ENCODE measurements around the gene GRIA3.
"Not testable (repeated sequence)": the region's sequence is repeated elsewhere in the genome, so short reads cannot be mapped to it uniquely, and the experiment has no call there.

The GRIA3 gene

DNA sequence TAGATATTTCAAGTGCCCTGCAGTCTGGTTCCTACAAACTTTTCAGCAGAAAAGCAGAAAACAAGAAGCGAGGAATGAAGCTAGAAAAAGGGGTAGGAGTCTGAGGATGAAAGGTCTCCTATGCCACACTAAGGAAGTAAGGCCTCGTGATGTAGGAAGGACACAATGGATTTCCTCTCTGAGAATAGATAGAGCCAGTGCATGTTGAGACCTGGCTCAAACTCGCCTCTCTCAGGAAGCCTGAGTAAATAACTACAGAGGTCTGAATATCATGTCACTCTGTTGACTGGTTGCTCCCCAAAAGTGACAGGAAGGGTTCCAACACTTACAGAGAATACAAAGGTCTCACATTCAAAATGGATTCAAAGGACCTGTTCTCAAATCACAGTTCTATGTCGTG, 93.3 kb downstream of the GRIA3 start:
- no peak for DNase-seq

DNA sequence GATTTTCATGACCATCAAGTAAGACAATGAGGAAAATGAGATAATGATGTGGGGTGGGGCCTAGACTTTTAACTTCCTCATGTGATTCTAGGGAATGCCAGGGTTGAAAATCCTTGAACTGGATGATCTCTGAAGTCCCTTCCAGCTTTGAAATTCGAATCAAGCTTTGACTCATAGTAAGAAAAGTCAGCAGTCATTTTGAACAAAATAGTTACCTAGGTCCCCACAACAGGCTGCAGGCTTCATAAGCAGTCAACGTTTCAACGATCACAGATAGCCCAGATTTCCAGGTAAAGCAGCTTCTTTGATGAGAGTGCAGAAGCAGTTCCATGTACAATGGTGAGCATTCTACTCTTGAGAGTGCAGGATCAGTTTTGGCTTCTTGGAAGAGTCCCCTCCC, 93.7 kb downstream of the GRIA3 start:
- DNase-seq, result no peak

DNA sequence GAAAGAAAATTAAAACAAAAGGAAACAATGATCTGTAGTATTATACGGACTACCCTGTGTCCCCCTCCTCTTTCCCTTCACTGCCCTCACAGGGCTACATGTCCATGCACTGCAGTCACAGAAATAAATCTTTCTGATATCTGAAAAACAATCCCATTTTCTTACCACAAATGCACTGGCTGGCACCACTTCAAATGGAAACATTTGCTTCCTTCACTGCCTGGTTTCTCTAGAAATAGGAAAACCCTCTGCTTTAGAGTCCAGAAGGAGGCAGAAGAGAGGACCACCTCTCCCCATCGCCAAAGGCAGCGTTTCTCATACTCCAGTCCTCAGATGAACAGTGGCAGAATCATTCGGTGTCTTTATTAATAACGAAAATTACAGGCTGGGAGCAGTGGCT, 98.2 kb downstream of the GRIA3 start:
- DNase-seq, result no peak

DNA sequence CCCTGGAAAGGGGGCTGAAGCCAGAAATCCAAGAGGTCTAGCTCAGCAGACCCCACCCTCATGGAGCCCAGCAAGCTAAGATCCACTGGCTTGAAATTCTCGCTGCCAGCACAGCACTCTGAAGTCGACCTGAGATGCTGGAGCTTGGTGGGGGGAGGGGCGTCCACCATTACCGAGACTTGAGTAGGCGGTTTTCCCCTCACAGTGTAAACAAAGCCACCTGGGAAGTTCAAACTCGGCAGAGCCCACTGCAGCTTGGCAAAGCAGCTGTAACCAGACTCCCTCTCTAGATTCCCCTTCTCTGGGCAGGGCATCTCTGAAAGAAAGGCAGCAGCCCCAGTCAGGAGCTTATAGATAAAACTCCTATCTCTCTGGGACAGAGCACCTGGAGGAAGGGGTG, 99.3 kb downstream of the GRIA3 start:
- DNase-seq, result not testable (repeated sequence)

DNA sequence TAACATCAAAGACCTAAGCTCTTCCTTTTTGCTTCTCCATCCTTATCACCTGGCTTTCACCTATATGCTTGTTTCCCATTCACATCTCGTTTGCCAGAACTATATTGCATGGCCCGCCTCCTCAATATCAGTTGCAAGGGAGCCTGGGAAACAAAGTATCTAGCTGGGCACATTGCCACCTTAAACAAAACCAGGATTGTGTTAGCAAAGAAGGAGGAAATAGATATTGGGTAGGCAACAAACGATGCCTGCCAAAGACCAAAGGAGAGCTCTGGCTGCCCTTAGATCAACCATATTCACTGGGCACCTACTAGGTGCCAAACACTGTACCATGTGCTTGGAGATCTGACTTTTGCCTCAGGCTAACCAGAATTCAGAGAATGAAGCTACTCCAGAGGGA, 107.5 kb downstream of the GRIA3 start:
- DNase-seq, result no peak

DNA sequence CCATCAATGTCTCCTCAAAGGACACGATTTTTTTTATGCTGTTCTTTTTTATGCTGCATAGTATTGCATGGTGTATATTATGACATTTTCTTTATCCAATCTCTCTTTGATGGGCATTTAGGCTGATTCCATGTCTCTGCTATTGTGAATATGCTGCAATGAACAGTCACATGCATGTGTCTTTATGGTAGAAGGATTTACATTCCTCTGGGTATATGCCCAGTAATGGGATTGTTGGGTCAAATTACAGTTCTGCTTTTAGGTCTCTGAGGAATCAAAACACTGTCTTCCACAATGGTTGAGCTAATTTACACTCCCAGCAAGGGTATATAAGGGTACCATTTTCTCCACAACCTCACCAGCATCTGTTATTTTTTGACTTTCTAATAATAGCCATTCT, 113.9 kb downstream of the GRIA3 start:
- DNase-seq, result no peak

DNA sequence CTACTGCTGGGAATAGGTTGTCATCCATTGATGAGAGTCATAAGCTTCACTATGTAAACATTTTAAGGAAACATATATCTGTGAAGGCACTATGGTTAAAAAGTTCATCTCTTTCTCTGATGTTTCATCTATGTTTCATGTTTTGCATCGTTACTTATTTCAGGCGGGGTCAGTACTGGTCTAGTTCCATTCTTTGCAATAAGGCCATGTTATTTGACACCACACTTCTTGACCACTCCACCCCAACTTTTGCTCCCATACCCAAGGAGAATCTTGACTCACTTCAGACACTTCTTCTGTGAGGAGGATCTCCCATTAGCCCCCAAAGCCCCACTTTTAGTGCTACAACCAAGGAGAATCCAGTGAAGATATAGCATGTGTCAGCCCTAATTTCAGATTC, 119.4 kb downstream of the GRIA3 start:
- DNase-seq, result no peak

DNA sequence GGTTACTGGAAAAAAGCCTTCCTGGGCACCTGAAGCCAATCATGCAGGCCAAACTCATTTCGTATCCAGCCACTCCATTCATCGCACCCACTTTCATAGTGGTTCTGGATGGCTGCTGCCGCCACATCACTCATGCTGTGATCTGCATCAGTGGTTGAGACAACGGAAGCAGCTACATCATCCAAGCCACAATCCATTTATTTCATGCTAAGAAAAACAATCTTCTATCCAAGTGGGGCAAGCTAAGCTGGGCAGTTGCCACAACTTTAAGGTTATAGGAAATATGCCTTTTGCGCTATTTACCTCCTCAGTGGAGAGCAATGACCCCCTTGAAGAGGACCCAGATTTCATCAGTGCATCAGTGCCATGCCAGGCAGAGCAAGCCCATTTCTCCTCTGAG, 124.6 kb downstream of the GRIA3 start:
- no peak for DNase-seq

DNA sequence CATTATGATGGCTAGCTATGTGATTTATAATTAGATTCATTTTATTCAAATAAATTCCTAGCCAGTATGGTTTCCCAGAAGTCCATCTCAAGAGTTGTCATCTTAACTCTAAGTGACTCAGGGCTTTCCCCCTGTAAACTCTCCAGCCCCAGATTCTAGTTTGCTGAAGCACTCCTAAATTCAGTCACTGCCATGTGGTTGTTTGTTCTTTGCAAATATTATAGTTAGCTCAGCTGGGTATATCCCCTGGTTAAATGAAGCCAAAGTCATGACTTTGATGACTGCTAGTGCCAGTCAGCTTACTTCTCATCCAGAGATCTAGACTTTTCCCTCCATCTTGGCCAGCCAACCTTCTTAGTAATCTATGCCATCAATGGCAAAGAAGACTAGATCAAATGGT, 126.0 kb downstream of the GRIA3 start:
- DNase-seq, result no peak

DNA sequence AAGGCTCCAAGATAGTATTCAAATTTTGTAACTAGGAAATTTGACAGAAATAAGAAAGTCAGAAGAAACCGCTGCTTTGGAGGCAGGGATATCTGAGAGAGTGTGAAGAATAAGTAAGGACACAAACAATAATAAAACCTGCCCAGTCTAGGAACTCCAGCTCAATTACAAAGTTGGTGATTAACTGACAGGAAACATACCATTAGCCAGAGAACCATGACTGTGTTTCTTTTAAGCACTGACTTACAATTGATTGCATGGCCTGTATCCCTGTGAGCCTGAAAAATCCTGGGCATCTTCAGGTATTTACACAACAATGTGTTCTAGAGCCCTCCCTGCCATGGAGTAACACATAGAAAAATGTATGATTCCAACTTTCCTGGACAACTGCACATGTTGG, 127.4 kb downstream of the GRIA3 start:
- no peak for DNase-seq

DNA sequence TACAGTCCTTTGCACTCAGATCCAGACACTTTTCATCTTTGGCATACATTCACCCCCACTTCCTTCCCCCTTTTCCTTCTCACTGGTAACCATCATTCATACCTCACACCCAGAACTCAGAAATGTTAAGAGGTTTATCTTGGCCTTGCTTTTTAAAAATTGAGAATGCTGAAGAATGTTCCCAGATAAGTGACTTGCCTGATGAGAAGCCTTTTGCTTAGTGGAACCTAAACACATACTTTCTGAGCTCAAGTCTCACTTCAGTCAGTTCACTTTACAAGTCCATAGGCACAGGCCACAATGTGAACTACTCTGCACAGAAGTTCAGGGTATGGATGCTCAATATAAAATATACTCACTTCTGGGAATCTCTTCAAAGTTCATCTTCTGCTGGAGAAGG, 129.4 kb downstream of the GRIA3 start:
- no peak for DNase-seq

DNA sequence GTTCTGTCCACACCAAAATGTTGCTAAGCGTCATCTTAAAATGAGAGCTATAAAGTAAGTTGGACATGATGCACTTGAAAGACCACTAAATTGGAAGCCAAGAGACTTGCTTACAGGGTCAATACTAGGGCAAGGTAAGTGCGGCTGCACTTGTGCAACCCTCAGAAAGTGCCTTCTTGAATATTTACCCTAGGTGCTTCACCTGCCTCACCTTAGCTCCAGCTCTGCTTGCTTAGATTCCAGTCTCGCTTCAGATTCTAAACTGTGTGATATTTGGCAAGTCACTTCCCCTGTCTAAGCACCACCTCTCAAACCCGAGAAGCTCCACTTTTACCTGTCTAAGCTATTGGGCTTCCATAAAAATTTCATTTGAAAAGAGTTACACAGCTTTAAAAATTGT, 136.5 kb downstream of the GRIA3 start:
- no peak for DNase-seq

DNA sequence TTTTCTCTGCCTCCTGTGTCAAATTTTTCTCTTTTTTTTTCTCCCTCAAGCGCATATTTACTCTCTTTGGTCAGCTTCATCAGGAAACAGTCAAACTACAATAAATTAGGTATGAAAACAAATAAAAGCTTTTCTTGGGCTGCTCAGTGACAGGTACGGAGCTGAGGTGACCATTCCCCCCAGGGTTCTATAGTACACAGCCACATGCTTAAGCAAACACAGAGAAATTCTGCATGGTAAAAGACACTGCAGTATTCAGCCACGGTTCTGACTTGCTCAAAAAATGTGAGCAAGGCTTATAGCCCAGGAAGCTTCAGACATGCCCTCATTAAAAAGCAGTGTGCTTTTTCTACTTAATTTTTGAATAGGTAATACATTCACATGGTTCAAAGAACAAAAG, 138.5 kb downstream of the GRIA3 start:
- DNase-seq, result no peak

DNA sequence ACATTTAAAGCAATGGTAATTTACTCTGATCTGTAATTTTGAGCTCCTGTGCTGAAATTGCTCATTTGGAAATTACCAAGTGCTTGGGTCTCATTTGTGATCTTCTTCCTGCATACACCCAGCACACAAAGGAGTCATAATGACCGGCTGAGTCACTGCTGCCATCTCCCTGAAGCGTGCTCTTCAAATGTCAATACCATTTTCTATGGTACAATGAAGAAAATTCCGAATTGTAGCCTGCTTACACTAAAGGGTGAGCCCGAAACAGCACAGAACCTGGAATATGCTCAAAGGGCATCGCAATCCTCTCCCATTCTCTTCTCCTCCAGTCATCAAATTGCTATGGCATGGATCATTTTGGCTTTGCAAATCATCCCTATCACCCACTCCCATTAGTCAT, 140.5 kb downstream of the GRIA3 start:
- no peak for DNase-seq

DNA sequence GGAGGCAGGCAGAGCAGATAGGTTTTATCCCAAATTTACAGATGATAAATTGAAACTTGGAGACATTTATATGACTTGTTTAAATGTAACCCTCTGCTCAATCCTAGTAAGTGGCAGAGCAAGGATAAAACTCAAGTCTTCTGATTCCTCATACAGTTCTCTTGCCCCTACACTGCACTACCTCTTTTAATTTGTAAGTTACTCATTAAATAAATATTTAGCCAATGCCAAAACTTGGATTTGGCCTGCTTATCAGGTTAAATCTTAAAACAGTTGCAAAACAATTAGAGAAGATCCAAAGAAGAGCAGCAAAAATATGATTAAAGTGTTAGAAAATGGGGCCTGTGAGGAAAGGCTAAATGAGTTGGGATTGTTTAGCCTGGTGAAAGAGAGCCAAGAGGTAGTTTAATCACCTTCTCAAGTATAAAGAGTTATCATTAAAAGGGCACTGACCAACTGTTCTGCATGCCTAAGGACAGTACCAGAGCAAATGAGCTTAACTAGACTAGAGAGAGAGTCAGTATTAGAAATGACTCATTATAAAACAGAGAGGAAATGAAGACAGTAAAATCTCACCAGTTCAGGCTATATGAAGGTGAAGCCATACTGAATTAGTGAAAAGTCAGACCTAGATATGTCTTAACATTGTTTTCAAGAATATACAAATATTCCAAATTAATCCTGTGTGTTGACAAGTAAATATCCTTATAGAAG, 146.3 kb downstream of the GRIA3 start:
- DNase-seq, result no peak

DNA sequence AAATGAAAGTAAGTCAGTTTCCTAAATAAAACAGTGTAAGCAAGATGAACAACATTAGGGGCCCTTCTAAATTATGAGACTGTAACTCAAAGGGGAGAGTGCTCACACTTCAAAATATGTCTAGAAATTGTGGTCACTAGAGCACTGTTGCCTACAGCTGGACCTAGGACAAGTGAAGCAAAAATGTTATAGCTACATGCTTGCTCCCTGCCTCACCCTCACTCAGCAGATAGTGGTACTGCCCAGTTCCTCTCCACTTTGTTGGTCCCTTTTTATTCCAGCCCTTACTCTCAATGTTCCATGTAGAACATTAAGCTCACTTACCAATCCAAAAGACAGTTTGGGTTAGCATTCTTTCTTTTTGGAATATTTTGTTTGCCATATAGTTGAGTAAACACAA, 147.3 kb downstream of the GRIA3 start:
- DNase-seq, result no peak

DNA sequence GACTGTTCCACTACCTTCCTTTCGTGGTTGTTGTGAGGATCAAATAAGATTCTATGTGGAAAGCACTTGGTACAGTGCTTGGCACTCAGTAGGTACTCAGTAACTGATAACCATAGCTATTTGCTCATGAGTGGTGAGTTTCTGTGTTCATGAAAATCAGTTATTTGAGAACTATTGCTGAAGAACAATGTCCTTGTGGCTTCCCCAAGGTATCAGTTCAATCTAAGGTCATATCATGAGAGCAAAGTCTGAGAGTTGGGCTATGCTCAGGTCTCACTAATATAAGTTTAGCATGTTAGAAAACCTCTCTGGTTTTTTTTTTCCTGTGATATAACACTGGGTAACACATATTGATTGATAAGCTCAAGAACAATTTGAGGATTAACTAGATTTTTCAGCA, 147.8 kb downstream of the GRIA3 start:
- DNase-seq, result no peak

DNA sequence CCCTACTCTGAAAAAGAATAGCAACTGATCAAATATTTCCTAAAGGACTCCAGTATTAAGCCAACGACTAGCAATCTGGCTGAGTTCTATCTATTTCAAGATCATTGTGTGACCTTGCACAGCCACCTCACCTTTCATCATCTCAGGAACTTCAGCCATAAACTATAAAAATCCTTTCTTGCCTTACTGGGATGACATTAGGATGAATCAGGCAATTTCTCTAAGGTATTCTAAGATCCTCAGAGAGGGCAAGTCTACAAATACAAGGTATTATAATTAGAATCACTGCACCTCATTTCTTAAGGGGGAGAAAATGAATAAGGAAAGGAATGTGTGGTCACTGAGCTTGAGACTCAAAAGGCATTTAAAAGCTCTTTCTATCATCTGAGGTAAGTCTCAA, 152.6 kb downstream of the GRIA3 start:
- DNase-seq, result no peak

DNA sequence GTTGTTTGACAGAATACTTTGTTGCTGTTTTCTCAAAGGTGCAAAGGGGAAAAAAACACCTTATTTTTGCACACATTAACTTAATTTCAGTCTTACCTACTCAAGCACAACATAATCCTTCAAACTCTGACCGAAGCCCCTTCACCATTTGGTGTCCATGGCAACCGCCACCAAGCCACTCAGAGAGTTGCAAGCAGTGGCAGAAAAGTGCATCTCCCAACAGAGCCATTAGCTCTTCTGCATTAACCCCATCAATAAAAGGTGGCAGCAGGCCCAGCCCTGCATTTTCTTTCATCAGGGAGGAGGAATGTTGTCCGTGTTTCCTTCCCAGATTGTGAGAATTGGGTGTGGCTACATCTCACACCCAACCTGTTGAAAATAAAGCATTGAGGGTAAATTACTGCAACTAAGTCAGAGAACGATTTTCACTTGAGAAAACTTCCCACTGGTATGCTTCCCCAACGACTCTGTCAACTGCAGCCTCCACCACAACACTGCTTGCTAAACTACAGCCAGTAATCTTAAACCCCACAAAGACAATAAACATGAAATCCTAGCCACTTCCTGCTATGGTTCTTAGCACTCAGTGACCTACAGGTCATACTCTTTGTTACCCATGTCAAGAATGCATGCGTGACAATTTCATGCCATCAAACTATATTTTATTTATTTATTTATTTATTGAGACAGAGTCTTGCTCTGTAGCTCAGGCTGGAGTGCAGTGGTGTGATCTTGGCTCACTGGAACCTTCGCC, 154.0 kb downstream of the GRIA3 start:
- no peak for DNase-seq

DNA sequence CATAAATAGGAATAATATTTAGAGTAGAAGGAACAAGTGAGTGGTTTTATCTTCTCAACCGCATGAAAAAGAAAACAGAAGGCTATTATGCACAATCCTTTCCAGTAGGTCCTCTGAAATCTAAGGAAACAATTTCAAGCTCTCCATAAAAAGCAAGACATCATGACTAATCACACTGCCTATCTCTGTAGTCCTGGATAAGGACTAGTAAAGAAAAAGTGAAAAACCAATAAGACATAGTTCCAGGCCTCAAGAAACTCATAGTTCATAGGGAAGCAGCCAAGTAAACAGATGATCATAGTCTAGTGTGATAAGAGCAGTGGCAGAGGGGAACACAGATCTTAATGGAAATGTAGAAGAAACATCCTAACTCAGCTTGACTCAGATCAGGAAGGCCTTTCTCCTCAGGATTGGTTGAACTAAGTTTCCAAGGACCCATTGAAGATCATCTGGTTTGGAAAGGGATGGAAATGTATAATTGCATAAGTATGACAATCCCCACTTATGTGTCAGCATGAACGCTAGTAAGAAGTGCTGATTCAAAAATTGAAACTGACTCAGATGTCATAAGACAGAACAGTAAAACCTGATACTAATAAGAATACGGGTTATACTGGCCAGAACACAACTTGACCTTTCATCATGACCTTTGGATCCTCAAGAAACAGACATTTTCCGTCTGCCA, 155.3 kb downstream of the GRIA3 start:
- peak; percentile 2 for DNase-seq

DNA sequence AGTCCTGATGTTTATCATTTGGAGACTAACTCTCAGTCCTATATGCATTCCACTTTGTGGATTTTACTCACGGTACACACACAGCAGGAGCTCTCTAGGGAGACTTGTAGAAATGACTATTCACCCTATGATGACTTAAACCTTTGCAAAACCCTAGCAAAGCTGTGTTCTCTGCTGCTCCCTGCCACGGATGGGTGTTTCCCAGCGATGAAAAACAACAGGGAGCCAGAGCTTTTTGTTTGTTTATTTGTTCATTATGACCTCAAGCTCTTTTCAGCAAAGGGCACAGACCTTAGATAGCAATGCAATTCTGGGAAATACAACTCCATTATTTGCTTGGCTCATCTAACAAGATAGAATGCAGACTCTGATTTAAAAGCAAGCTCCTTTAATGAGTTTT, 156.6 kb downstream of the GRIA3 start:
- no peak for DNase-seq

DNA sequence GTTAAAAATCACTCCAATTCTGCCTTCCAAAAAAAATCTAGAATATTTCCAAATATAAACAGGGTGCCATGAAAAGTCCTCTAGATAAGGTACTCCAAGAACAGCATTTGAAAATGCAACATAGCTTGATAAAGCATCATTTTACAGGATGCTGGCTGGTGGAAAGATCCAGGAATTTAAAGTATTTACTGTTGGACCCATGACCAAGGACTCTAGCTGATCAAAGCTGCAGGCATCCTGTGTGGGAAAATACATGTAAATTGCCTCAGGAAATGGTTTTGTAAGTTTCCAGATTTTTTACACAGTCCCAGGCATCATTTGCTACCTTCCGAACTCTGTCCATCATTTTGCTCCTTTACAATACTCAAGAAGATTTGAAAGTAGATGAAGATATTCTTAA, 164.4 kb downstream of the GRIA3 start:
- DNase-seq, result no peak

DNA sequence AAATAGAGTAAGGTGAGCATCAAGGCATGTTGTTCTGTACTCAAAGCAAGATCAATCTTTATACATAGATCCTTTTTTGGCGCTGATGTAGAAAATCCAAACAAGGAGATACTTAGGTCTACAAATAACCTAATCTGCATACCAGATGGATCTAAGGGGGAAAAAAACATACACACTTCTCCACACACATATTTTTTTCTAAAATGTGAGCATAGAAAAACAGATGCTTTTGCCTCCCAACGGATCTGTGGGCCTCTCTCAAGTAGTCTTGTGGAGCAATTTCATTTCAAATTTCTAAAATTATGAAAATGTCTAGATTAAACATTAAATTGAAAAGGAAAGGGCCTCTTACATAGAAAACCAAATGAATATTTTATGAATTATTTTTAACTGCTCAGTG, 166.1 kb downstream of the GRIA3 start:
- DNase-seq, result no peak

DNA sequence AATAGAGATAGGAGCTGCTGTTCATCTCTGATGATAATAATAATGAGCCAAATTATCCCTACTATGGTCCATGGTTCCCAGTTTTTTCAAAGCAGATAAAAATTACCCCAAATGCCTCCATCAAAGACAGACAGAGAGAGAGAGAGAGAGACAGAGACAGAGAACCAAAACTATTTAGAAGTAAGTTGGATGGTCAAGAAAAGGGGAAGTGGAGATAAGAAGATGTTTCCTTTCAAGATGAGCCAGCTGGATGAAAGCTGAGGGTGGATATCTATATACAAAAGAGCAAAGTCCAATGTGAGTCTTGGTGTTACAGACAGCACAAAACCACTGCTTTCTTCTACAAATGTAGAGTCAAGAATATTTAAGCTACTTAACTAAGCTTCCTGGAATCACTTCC, 173.9 kb downstream of the GRIA3 start:
- no peak for DNase-seq
